Germinal center (tissue), 1 donor: ENCODE results near the gene CXADR.
A peak's percentile ranks its signal among the peaks of the same experiment; 100 is the strongest.
"Not testable (repeated sequence)": the region's sequence is repeated elsewhere in the genome, so short reads cannot be mapped to it uniquely, and the experiment has no call there.

Experiments
- DNase-seq: peaks from one replicate; pipeline ENCODE4 v3.0.0; 2012; ENCODE audit warnings: mixed read lengths, low spot score

Gene CXADR

DNA sequence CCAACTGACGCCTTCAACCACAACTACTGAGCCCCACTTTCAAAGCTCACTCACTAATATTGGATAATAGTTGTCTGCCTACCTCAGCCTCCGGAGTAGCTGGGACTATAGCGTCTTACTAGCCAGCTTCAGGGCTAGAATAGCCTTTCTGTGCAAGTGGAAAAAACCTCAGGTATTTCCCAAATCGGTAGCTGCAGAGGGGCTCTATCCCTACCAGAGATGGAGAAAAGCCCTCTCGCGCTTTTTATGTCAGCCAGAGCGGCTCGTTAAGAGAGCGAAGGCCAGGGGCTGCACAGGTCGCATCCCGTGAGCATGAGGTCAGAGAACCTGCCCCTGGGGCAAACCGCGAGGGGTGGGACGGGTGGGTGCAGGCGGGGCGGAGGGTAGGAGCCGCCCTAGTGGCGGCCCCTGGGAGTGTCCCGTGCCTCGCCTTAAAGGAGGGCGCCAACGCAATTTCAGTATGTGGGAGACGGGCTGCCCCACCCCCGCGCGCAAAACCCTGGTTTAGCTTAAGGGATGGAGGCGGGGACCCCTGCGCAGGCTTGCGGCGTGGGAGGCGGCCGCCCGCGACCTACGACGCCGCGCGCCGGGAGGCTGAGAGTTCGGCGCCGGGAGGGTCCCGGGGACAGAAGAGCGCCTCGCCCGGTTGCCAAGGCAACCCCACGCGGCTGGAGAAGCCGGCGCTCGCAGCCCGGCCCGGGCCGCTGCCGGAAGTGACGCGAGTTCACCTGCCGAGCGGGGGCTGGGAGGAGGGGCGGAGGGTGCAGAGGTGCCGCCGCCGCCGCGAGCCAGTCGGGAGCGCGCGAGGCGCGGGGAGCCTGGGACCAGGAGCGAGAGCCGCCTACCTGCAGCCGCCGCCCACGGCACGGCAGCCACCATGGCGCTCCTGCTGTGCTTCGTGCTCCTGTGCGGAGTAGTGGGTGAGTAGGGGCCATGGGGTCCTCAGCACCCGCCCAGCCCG, at the start of gene CXADR:
Gene CXADR, plus strand, starts transcription at position 791 of the 961 bp plus-strand sequence. Its CDS starts 87 bp downstream, at position 878.
- DNase-seq, result peak; percentile 80

DNA sequence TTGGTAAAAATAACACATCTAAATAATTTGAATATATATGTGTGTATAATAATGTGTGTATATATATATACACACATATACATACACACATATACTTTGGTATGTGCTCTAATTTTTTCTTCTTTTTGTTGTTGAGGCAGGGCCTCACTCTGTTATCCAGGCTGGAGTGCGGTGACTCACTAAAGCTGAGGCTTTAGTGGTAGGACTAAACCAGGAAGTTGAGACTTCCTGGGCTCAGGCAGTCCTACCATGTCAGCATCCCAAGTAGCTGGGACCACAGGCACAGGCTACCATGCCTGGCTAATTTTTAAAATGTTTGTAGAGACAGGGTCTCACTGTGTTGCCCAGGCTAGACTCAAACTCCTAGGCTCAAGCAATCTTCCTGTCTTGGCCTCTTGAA, 46.7 kb upstream of the CXADR start:
- DNase-seq, result no peak

DNA sequence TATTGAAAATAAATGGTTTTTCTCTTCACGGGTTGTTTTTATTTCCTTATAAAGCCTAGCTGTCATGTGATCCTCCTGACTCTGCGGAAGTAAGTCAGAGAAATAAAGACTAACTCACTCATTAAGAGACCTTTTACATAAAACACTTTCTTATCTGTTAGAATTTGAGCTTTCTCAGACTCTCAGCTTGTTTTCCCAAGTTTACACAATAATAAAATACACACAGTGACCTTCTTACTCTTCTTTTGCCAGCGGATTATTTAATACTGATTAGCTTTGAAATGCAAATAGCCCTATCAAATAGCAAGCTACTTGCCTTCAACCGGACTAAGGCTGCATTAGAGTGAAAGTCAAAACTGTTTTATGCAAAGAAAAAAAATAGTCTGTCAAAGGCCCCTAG, 45.5 kb upstream of the CXADR start:
- DNase-seq, result no peak

DNA sequence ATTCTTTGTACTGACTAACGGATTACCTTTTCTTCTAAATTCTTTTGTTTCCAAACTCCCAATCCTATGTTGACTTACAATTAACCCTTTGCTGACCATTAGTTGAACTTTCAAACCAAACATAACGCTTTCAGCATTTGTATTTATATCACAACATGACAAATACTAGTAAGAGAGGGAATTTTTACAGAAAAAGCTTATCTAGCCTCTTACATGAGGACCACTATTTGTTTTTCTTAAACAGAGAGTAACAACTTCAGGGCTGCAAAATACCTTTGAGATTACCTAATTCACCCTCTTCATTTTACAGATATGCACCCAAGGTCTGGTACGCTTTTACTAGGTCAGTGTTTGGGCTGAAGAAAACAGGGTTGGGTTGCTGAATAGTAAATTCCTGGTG, 45.0 kb upstream of the CXADR start:
- no peak for DNase-seq

DNA sequence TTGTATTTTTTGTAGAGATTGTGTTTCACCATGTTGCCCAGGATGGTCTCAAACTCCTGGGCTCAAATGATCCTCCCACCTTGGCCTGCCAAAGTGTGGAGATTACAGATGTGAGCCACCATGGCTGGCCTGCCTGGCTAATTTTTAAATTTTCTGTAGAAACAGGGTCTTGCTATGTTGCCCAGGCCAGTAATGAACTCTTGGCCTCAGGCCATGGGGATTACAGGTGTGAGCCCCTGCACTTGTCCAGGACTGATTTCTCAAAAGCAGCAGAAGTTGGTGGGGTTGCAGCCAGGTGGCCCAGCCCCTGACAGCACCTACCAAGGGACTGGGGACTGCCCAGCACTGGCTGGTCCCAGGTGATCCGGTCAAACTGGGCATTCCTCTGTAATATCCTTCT, 44.1 kb upstream of the CXADR start:
- no peak for DNase-seq

- no peak for DNase-seq
Observed at GRCh38 chr21:17469727-17470126, 43.1 kb upstream of the CXADR start.

GRCh38 chr21:17472182-17472581, 40.7 kb upstream of the CXADR start:
- no peak for DNase-seq

DNA sequence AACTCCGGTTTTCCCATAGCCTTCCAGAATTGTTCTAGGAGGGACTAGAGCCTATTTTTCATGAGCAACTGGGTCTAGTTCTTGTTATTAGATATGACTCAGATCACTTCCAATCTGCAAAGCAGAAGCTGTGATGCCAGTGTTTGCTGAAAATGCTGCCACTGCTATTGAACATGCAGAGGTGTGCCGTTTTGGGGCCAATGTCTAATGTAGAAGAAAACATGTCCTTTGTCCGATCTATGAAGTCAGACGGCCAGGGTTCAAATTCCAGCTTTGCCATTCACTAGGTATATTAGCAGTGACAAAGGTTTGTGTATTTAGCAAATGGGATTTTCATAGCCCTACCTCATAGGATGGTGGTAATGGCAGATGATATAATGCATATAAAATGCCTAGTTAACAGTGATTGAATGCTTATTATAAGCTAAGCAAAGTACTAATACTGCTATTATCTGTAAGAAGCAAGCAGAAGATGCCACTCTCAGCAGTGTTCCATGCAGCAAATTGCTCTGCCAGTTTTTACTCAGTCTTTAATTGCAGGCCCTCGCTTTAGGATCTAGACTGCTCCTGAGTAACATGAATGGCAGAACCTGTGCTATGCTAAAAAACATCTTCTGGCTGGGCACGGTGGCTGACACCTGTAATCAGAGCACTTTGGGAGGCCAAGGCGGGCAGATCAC, 40.1 kb upstream of the CXADR start:
- DNase-seq, result no peak

GRCh38 chr21:17476006-17476405, 36.8 kb upstream of the CXADR start:
- no peak for DNase-seq

- not testable (repeated sequence) for DNase-seq
Observed at GRCh38 chr21:17478156-17478555, 34.7 kb upstream of the CXADR start.

DNA sequence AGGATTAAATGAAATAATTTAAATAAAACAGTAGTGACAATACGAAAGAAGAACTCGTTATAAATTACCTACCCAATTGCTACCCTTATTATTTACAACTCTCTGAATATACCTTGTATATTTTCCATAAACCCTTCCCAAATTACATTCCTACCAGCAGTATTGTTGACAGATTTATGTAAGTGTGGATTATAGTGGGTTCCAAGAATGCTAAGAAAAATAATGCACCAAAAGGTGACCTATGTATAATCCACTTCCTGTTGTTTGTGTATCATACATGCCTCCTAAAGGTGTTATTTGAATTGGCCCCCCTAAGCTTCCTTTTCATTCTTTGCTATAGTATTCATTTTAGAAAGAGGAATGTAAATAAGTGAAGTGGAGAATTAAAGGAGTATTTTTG, 33.2 kb upstream of the CXADR start:
- DNase-seq, result no peak

GRCh38 chr21:17482928-17483327, 29.9 kb upstream of the CXADR start:
- DNase-seq, result no peak

- no peak for DNase-seq
Observed at GRCh38 chr21:17488620-17489019, 24.2 kb upstream of the CXADR start.

GRCh38 chr21:17489565-17489964, 23.3 kb upstream of the CXADR start:
- not testable (repeated sequence) for DNase-seq

DNA sequence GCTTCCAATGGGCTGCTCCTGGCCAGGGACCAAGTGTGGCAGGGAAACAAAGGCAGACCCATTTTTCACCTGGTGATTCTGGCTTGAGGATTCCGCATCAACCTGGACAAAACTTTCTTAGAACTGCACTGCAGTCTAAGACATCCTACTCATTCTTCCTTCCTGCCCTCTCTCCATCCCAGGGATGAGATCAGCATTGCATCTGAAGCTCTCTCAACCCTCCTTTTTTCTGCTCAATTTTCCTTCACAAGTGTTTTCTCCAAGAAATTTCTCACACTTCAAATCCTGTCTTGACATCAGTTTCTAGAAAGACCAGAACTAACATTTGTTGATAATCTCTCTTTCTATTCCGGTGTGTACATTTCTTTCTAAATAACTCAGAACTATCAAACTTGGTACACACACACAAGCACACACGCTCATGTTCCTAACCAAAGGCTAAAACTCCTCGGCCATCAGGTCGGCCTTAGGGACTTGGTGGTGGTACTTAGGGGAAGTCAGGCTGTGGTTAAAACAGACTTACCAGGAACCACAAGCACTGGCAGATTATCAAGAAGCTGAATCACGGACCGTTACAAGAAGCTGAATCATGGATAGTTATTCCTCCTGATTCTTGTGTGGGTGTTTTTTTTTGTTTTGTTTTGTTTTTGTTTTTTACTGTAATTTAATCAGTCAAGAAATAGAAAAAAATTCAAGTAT, 21.0 kb upstream of the CXADR start:
- no peak for DNase-seq

DNA sequence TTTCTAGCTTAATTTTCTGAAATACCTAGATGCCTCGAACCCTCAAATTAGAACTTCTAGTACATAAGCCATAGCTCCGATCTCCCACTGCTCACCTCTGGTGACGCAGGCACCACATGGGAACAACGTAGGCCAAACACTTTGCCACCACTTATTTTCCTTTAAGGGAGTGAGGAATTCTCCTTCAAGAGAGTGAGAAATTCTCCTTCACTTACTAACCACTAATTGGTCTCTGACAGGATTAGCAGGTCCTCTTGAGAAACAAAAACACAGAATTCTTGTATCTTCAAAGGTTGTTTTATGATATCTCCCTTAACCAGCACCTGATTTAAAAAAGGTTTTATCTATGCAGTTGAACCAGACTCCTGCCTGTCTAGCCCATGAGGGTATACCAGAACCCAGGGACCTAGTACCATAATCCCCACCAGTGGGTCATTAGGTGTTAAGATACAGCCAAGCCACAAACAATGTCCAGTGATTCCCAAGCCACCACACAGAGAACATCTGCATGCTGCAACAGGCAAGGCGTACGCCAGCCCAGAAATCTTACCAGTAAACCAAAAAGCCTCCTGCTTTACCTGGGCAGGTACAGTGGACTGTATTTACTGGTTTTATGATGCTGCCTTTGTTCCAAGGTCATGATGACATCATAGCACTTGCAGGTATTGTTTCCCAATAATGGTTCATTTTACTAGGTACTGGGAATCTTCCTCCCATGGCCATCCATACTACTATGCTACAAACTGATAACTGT, 20.3 kb upstream of the CXADR start:
- DNase-seq, result no peak

- no peak for DNase-seq
Observed at GRCh38 chr21:17494051-17494450, 18.8 kb upstream of the CXADR start.

DNA sequence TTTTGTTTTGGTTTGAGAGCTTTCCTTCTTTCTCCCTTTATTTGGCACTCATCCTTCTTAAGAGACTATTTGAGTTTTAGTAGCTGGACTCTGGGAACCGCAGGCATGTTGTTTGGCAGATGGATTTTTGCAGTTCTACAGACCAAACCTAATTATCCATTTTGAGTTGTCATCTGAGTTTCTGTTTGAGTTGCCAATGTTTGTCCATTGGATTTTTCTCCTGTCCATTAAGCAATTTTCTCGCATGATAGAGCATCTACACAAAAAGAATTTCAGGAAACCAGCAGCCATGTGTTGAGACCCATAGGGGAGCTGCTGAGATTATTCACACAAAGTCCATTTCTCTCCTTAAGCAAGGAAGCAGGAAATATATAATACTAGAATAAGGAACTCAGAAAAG, 17.2 kb upstream of the CXADR start:
- DNase-seq, result no peak

DNA sequence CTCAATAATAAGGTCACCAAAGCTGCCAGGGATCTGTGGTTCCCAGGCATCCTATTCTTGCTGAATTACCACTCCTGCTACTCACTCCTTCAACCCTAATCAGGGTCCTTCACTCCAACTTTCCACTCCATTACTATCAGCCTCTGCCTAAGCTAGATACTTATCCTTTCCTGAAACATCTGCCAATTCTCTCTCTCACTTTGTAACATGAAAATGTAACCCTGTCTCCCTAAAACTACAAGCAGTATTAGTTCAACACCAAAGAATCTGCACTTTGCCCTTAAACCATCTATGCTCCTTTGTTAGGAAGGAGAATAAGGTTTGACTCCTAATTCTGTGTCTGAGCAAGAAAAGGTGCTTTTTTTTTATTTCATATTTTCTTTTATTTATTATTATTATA, 15.5 kb upstream of the CXADR start:
- DNase-seq, result no peak

DNA sequence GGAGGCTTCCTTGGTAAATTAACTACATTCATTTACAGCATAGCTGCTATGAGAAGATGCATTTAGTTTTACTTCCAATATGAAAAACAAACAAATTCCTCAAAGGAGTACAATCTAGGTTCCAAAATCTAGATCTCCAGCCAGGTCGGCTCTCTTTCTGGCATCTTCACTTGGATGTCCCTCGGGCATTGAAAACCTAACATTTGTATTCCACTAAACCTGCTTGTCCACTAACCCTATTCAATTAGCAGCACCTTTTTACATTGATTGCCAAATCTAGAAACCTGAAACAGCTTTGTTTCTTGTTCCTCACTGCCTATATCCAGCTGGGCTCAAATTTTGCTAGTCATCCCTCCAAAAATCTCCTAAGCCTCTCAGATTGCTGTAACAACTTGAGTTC, 14.3 kb upstream of the CXADR start:
- no peak for DNase-seq

DNA sequence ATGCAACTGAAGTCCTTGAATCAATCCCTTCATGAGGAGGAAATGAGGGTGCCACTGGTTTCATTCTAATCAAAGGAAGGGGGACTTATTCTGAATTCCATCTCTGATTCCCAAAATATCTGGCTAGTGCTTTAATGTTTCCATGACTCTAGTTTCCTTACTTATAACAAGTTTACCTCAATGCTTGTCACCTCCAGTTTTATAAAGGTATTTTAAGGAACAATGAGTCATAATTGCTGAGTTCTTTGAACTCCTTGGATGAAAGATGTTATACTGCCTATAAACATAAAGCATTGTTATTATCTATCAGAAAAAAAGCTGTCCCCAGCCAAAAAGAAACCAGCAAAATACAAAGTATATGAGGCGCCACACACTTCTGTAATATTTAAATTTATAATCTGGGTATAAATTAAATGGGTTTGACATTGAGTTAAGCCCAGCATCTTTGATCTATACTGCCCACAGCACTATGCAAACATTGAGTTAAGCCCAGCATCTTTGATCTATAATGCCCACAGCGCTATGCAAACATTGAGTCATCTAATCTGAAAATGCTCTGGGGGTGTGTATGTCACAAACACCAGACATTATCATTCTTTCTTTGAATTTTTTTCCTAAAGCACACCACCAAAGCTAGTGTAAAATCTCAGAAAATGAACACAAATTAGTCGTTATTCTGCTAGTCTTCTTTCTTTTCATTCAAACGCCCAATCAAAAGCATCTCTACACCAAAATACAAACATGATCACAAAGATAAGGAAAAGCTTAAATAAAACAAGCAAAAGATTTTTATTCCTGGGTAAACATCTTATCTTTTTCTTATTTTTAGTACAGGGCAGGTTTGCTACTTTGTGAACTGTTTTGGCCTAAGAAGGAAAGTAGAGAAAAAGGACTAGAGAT, 11.5 kb upstream of the CXADR start:
- DNase-seq, result no peak
